Measurements from ENCODE around the gene ADGRB3.

GRCh38 chr6:68615938-68616337 is 19.1 kb upstream of the ADGRB3 start:
- TF ChIP-seq, protein P1, sequence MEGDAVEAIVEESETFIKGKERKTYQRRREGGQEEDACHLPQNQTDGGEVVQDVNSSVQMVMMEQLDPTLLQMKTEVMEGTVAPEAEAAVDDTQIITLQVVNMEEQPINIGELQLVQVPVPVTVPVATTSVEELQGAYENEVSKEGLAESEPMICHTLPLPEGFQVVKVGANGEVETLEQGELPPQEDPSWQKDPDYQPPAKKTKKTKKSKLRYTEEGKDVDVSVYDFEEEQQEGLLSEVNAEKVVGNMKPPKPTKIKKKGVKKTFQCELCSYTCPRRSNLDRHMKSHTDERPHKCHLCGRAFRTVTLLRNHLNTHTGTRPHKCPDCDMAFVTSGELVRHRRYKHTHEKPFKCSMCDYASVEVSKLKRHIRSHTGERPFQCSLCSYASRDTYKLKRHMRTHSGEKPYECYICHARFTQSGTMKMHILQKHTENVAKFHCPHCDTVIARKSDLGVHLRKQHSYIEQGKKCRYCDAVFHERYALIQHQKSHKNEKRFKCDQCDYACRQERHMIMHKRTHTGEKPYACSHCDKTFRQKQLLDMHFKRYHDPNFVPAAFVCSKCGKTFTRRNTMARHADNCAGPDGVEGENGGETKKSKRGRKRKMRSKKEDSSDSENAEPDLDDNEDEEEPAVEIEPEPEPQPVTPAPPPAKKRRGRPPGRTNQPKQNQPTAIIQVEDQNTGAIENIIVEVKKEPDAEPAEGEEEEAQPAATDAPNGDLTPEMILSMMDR (IDR thresholded peaks at IDR 0.05), result no peak
- no peak for TF ChIP-seq POLR2AphosphoS5 (IDR thresholded peaks at IDR 0.05)

Measured in breast epithelium (tissue), 3 donors.